Esophagus squamous epithelium (tissue), 5 donors: Measurements from ENCODE around the gene ZNF862. TPM values are rescaled to one million over a fixed set of nuclear protein-coding genes. Genes with fewer than 3 reads are reported as not detected.

ENCODE experiments used
- DNase-seq: peaks from one replicate; lab custom pipeline; 2025; lab: John Stamatoyannopoulos, UW
- H3K27ac ChIP-seq, 4 donors: fragments of 200-600 bp; sonication (generic); one replicate each; pipeline ENCODE4 v1.5.1; 2016 to 2019; ENCODE audit warnings: mild to moderate bottlenecking in 1 of 4
- H3K27me3 ChIP-seq, 4 donors: fragments of 200-600 bp; sonication (generic); 1 replicate in 3 of 4; 2 replicates in 1 of 4; pipeline versions ENCODE4 v1.5.1 to v1.6.0; 2017 to 2021; ENCODE audit warnings: antibody characterized with exemption in 1 of 4
- H3K36me3 ChIP-seq, 3 donors: fragments of 200-600 bp; sonication (generic); one replicate each; pipeline ENCODE4 v1.5.1; 2016 to 2019
- H3K4me1 ChIP-seq, 3 donors: fragments of 200-600 bp; sonication (generic); one replicate each; pipeline ENCODE4 v1.5.1; 2017 to 2019
- H3K4me3 ChIP-seq, 4 donors: fragments of 200-600 bp; sonication (generic); 1 replicate in 3 of 4; 2 replicates in 1 of 4; pipeline ENCODE4 v1.5.1; 2016 to 2019; ENCODE audit warnings: mild to moderate bottlenecking in 2 of 4, moderate library complexity in 1 of 4
- H3K9me3 ChIP-seq, 3 donors: fragments of 200-600 bp; sonication (generic); one replicate each; pipeline ENCODE4 v1.5.1; 2016 to 2019
- CTCF ChIP-seq, 6 experiments: fragments of 450-650 bp in 4 of 6; fragments of 200-600 bp in 2 of 6; sonication (generic) in 2 of 6; IDR thresholded peaks; one replicate each; pipeline ENCODE4 v1.5.1; 2016 to 2019; ENCODE audit warnings: antibody characterized with exemption in 6 of 6, mild to moderate bottlenecking in 4 of 6, moderate library complexity in 4 of 6
- POLR2A ChIP-seq, 4 donors: fragments of 450-650 bp; IDR thresholded peaks; one replicate each; pipeline ENCODE4 v1.6.1; 2017; ENCODE audit warnings: antibody characterized with exemption in 4 of 4, mild to moderate bottlenecking in 4 of 4, moderate library complexity in 3 of 4
- WGBS, 2 donors: methylation state at CpG; one replicate each; pipeline ENCODE4 v1.1.5; 2018; 5-methylcytosine and 5-hydroxymethylcytosine counted together
- intact Hi-C: fragments of 100-400 bp; cut with DNase I; formaldehyde crosslinking; loops from one replicate; pipeline ENCODE4 v1.15.0; 2022
- total RNA-seq, 4 donors: library from RNA; depleted of rRNA; stranded (reverse); fragments of >200 nt; gene quantifications; one replicate each; pipeline ENCODE4 v1.1.0, GENCODE V29; 2016
- donor health status: DM: yes; HTN: yes; CAD: no.

The ZNF862 gene
- total RNA-seq, 4 donors from 2014 or later, result 7.1 to 13.2 (median 9.9) TPM

GRCh38 chr7:149873970-149874643, 35.9 kb downstream of the ZNF862 start:
- H3K27me3 ChIP-seq, result no peaks in the 10 kb centered on the region
- TF ChIP-seq POLR2A (IDR thresholded peaks at IDR 0.05), result peak in 1 of 4 donors; percentile 24
- no peak for TF ChIP-seq CTCF (IDR thresholded peaks at IDR 0.05)
- peak overlapping the region; percentile 82 to 93 (median 90) for H3K27ac ChIP-seq
- peak overlapping the region; percentile 71 to 90 (median 83) for H3K4me3 ChIP-seq
- peaks cover 0 to 3% (median 0%) of the 10 kb centered on the region in 3 donors for H3K36me3 ChIP-seq
- DNase-seq, result no peak
- no peaks in the 10 kb centered on the region for H3K9me3 ChIP-seq
- intact Hi-C loops, result no loop called here
- peaks cover 5 to 47% (median 17%) of the 10 kb centered on the region in 3 donors for H3K4me1 ChIP-seq
- WGBS, 2 donors, result 11 to 53% methylated on average over 6 to 23 of the region's 46 CpGs

- 75 to 76% methylated on average over 4 to 8 of the region's 8 CpGs for WGBS, 2 donors
- Histone ChIP-seq H3K27me3 (no peaks in the 10 kb centered on the region), H3K9me3 (no peaks in the 10 kb centered on the region), H3K4me3 (peak overlapping the region in 2 of 4 donors; percentile 85 to 90), H3K4me1 (peaks cover 5 to 42% (median 17%) of the 10 kb centered on the region in 3 donors), H3K27ac (no peak overlapping the region), H3K36me3 (peaks cover 0 to 3% (median 0%) of the 10 kb centered on the region in 3 donors)
- no peak for TF ChIP-seq POLR2A (IDR thresholded peaks at IDR 0.05)
- TF ChIP-seq CTCF (IDR thresholded peaks at IDR 0.05), result no peak
- intact Hi-C loops, result no loop called here
- no peak for DNase-seq
Observed at GRCh38 chr7:149874644-149875028, 36.5 kb downstream of the ZNF862 start.

DNA sequence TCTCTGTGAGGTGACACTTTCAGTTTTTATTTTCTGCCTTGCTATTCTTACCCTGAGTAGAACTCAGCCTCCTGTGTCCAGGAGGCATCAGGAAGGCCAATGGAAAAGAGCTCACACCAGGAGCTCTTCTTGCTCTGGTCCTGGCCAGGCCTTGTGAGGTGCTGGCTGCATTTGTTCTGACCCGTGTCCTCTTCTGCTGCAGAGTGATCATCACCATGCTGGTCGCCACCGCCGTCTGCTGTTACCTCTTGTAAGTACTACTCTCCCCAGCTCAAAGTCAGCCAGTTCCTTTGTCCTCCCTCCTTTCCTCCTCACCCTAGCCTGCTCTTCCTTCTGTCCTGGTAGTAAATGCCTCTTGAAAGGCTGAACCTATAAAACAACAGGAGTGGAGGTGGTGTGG, 37.2 kb downstream of the ZNF862 start:
- H3K4me1 ChIP-seq, result peaks cover 5 to 41% (median 17%) of the 10 kb centered on the region in 3 donors
- intact Hi-C loops, result no loop called here
- no peak for DNase-seq

DNA sequence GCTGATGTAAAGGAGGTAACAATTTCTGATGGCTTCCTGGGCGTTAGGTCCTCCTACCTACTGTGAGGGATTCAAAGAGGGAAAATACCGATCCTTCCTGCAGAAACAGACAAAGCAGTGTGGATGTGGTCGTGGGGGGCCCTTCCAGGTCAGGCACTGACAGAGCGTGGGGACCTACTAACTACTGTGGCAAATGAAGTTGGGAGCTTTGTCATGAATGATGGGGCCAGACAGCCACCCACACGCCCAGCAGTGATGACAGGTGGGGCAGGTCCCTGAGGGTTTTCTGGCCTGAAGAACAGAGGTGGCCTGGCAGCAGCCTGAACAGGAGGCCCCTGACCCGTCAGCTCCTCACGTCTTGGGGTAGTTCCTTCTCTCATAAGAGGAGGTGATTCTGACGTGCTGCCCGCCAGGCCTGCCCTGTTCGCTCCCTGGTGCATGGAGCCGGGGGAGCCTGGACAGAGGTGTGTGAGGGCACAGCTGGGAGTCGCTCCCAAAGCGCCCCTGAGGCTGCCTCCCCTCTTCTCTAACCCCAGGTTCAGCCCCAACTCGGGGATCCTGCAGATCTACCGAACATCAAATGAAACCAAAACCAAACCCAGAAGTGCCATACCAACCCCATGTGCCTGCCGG, 39.8 kb downstream of the ZNF862 start:
- DNase-seq, result no peak
- Histone ChIP-seq H3K27me3 (no peaks in the 10 kb centered on the region), H3K36me3 (peaks cover 0 to 3% (median 0%) of the 10 kb centered on the region in 3 donors), H3K27ac (no peak overlapping the region), H3K4me3 (no peak overlapping the region), H3K4me1 (peaks cover 5 to 44% (median 16%) of the 10 kb centered on the region in 3 donors), H3K9me3 (no peaks in the 10 kb centered on the region)
- 75 to 82% methylated on average over 6 to 7 of the region's 16 CpGs for WGBS, 2 donors
- TF ChIP-seq POLR2A (IDR thresholded peaks at IDR 0.05) (no peak), CTCF (IDR thresholded peaks at IDR 0.05) (no peak)
- intact Hi-C loops, result no loop called here

More for the DNA sequence above, 37.2 kb downstream of the ZNF862 start:
- 91 to 98% methylated on average over 4 of the region's 4 CpGs for WGBS, 2 donors
- H3K36me3 ChIP-seq, result peaks cover 0 to 3% (median 0%) of the 10 kb centered on the region in 3 donors
- TF ChIP-seq CTCF (IDR thresholded peaks at IDR 0.05) (no peak), POLR2A (IDR thresholded peaks at IDR 0.05) (no peak)
- H3K27ac ChIP-seq, result no peak overlapping the region
- H3K27me3 ChIP-seq, result no peaks in the 10 kb centered on the region
- H3K9me3 ChIP-seq, result no peaks in the 10 kb centered on the region
- H3K4me3 ChIP-seq, result no peak overlapping the region

- H3K4me1 ChIP-seq, result peaks cover 5 to 44% (median 15%) of the 10 kb centered on the region in 3 donors
- H3K27ac ChIP-seq, result no peak overlapping the region
- DNase-seq, result no peak
- H3K27me3 ChIP-seq, result no peaks in the 10 kb centered on the region
- H3K36me3 ChIP-seq, result peaks cover 0 to 3% (median 0%) of the 10 kb centered on the region in 3 donors
- H3K4me3 ChIP-seq, result no peak overlapping the region
- 100% methylated on average over 3 of the region's 13 CpGs; no CpG with 5 or more reads in 1 of the 2 donors for whole genome bisulfite sequencing, 2 donors
- TF ChIP-seq CTCF (IDR thresholded peaks at IDR 0.05) (no peak), POLR2A (IDR thresholded peaks at IDR 0.05) (no peak)
- H3K9me3 ChIP-seq, result no peaks in the 10 kb centered on the region
- intact Hi-C loops, result no loop called here
Observed at GRCh38 chr7:149878523-149878921, 40.3 kb downstream of the ZNF862 start.
